Neuron (in vitro differentiated cells): ENCODE data around the gene CISTR.

ENCODE experiments used
- H2AFZ ChIP-seq: one replicate; pipeline ENCODE4 v1.6.1; 2013; ENCODE audit warnings: low read depth, mild to moderate bottlenecking, inconsistent platforms, low read length, moderate library complexity
- H3K27me3 ChIP-seq: one replicate; pipeline ENCODE4 v1.6.1; 2013; ENCODE audit warnings: low read length; ENCODE audit not compliant: insufficient read depth
- H3K36me3 ChIP-seq: one replicate; pipeline ENCODE4 v1.6.1; 2013; ENCODE audit warnings: low read length; ENCODE audit not compliant: insufficient read depth
- H3K4me1 ChIP-seq: one replicate; pipeline ENCODE4 v1.6.1; 2013; ENCODE audit warnings: low read length; ENCODE audit not compliant: insufficient read depth
- H3K4me3 ChIP-seq: 2 replicates; pipeline ENCODE4 v1.5.1; 2013; ENCODE audit warnings: mild to moderate bottlenecking, low read length, moderate library complexity
- H3K9me3 ChIP-seq: one replicate; pipeline ENCODE4 v1.6.1; 2013; ENCODE audit warnings: low read length

CISTR gene

DNA sequence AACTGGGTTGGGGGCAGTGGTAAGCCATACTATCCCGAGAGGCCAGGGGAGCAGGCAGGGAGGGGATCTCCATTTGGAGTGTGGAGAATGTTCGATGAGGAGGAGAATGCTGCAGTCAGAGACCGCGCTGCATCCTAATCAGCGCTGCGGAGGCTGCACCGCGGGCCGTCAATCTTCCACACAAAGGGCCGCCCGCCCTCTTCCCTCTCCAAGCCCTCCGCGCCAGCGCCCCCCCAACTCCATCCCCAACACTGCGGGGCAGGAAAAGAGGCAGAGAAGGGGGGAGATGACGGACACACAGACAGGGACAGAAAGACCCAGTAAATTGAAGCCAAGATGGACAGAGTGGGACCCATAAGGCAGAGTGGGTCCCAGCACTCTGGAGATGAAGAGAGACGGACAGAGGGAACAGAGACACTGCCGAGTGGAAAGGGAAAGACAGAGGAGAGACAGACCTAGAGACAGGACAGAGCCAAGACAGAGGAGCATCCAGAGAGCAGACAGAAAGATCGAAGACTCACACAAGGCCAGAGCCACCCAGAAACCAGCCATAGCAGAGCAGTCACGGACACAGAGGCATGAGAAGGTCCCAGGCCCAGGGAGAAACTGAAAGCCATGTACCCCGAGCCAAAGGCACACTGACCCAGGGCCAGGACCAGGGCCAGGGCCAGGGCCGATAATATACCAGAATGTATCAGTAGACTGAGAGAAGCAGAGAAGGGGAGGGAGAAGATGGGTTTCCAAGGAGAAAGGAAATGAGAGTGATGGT, 3.5 kb downstream of the CISTR start:
- no peaks in the 10 kb centered on the region for H3K9me3 ChIP-seq
- H3K27me3 ChIP-seq, result peaks cover 48% of the 10 kb centered on the region
- H2AFZ ChIP-seq, result peak overlapping the region; percentile 2
- H3K4me1 ChIP-seq, result peaks cover 38% of the 10 kb centered on the region
- H3K4me3 ChIP-seq, result peak overlapping the region; percentile 2
- no peaks in the 10 kb centered on the region for H3K36me3 ChIP-seq

DNA sequence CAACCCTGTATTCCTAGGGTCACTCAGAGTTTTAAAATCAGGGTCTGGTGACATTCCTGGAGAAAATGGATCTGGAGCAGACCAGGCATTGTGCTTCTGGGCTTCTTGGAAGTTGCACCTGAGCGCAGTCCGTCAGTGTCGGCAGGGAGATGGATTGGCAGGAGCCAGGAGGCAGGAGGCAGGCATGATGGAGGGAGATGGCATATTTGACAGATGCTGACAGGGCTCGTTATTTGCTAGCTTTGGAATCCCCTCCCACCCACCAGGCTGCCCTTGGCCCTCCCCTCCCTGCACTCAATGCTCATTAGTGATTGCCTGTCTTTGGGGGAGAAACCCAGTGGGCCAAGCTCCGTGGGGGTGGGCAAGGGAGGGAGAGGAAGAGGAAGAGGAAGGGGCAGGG, 4.7 kb downstream of the CISTR start:
- peaks cover 44% of the 10 kb centered on the region for H3K27me3 ChIP-seq
- H3K9me3 ChIP-seq, result no peaks in the 10 kb centered on the region
- no peaks in the 10 kb centered on the region for H3K36me3 ChIP-seq
- peaks cover 38% of the 10 kb centered on the region for H3K4me1 ChIP-seq
- no peak overlapping the region for H3K4me3 ChIP-seq
- no peak overlapping the region for H2AFZ ChIP-seq

DNA sequence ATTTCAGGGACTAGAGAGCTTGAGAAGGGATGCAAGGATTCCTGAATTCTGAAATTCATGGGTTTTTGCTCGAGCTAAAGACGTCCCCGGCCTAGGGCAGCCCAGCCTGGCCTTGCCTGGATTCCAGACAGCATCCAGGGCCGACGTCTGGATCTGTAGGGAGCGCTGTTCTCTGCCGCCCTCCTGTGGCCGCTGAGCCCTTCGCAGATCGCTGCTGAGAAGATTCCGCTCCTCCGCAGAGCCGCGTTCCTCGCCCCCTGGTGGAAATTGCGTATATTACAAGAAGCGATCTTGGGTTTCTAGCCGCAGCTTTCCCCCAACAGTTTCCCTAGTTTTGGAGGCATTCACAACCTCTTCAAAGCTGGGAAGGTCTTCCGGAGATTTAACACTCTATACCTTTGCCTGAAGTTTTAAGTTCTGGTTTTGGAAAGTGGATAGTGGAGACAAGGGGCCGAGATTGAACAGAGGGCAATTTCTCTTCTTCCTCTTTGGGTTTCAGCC, 5.1 kb downstream of the CISTR start:
- peaks cover 40% of the 10 kb centered on the region for H3K27me3 ChIP-seq
- H3K9me3 ChIP-seq, result no peaks in the 10 kb centered on the region
- no peaks in the 10 kb centered on the region for H3K36me3 ChIP-seq
- H3K4me3 ChIP-seq, result no peak overlapping the region
- H2AFZ ChIP-seq, result peak overlapping the region; percentile 31
- H3K4me1 ChIP-seq, result peaks cover 36% of the 10 kb centered on the region

GRCh38 chr12:53744751-53745150, 7.0 kb downstream of the CISTR start:
- Histone ChIP-seq H3K4me3 (no peak overlapping the region), H3K27me3 (peaks cover 39% of the 10 kb centered on the region), H3K36me3 (no peaks in the 10 kb centered on the region), H3K4me1 (peaks cover 29% of the 10 kb centered on the region), H3K9me3 (no peaks in the 10 kb centered on the region), H2AFZ (no peak overlapping the region)

- peaks cover 39% of the 10 kb centered on the region for H3K27me3 ChIP-seq
- H3K9me3 ChIP-seq, result no peaks in the 10 kb centered on the region
- H3K4me1 ChIP-seq, result peaks cover 35% of the 10 kb centered on the region
- no peak overlapping the region for H2AFZ ChIP-seq
- H3K36me3 ChIP-seq, result no peaks in the 10 kb centered on the region
- no peak overlapping the region for H3K4me3 ChIP-seq
Observed at GRCh38 chr12:53744130-53744441, 7.7 kb downstream of the CISTR start.

GRCh38 chr12:53743266-53744129, 8.3 kb downstream of the CISTR start:
- Histone ChIP-seq H3K4me3 (no peak overlapping the region), H3K4me1 (peaks cover 36% of the 10 kb centered on the region), H3K9me3 (no peaks in the 10 kb centered on the region), H3K36me3 (no peaks in the 10 kb centered on the region), H3K27me3 (peaks cover 41% of the 10 kb centered on the region), H2AFZ (no peak overlapping the region)

GRCh38 chr12:53740130-53740491, 11.7 kb downstream of the CISTR start:
- H3K4me1 ChIP-seq, result peaks cover 21% of the 10 kb centered on the region
- H3K4me3 ChIP-seq, result peak overlapping the region; percentile 21
- no peaks in the 10 kb centered on the region for H3K9me3 ChIP-seq
- peaks cover 67% of the 10 kb centered on the region for H3K27me3 ChIP-seq
- no peak overlapping the region for H2AFZ ChIP-seq
- no peaks in the 10 kb centered on the region for H3K36me3 ChIP-seq

DNA sequence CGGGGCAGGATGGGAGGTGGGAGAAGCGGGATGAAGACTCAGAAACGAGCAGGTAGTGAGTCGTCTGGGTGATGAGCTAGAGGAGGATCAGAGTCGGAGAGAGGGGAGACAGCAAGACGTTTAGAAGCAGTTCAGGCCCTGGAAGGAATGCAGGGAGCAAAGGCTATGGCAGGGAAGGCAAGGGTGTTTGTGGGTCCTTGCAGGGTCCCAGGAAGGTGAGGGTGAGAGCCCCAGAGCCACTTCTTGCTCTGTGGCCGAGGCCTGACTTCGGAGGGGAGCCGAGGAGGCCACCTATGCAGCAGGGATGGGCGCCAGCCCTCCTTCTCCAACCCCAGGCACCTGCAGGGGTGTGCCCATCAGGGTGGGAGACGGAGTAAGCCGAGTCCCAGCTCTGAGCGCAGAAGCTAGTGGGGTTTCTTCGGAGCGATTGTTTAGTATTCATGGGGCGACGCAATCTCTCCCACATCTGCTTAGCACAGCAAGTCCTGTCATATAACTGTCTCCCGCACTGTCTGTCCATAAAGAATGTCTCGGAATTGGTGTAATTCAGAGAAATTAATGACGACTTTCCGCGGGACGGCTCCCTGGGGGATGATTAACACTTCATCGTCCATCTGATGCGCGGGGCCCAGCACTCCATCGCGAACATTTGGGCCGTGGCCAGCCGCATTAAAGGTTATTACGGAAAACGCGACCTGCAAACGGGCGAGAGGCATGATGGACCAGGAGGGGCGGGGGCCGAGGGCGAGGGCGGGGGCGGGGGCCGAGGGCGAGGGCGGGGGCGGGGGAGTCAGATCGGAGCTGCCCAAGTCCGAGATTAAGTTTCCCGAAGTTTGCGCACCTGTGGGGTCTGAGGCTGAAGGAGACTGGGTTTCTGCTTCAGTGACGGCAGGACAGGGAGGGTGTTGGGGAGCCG, 12.3 kb downstream of the CISTR start:
- Histone ChIP-seq H3K36me3 (no peaks in the 10 kb centered on the region), H3K4me1 (peaks cover 21% of the 10 kb centered on the region), H3K27me3 (peaks cover 73% of the 10 kb centered on the region), H3K4me3 (peak overlapping the region; percentile 32), H3K9me3 (no peaks in the 10 kb centered on the region), H2AFZ (no peak overlapping the region)

DNA sequence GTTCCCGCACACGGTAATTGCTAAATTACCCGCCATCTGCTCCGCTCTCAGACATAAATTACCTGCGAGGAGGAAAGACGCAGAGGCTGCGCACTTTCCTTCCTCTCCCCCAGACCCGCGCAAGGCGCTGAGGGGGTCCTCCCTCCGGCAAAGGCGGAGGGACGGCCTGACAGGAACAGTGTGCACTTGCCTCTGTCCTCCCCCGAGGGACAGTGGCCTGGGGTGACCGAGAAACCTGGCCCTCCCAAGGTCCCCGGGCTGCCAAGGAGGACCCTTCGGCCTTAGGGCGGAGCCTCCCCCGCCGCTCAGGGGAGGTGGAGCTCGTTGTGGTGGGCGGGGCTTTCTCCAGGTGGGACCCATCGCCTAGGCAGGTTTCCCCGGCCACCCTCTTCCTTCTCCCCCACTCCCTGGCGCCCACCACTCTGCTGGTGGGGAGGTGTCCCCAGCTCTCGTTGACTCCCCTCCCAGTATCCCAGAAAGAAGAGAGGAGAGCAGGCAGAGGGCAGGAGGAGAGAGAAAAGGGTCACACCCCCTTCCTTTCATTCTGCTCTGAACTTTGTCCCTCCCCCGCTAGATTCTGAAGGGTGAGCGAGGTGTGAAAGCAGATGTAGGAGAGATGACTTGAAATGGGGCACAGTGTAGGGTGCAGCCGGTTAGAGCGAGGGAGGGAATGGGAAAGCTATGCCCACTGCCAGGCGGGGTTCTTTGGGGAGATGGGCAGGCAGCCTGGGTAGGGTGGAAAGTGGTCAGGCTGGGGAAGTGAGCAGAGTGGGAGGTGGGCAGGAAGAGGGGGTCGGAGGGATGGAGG, 13.2 kb downstream of the CISTR start:
- Histone ChIP-seq H3K4me1 (peaks cover 21% of the 10 kb centered on the region), H3K27me3 (peaks cover 78% of the 10 kb centered on the region), H3K4me3 (no peak overlapping the region), H3K9me3 (no peaks in the 10 kb centered on the region), H2AFZ (no peak overlapping the region), H3K36me3 (no peaks in the 10 kb centered on the region)

GRCh38 chr12:53737951-53738405, 13.8 kb downstream of the CISTR start:
- no peaks in the 10 kb centered on the region for H3K9me3 ChIP-seq
- peaks cover 21% of the 10 kb centered on the region for H3K4me1 ChIP-seq
- H3K4me3 ChIP-seq, result no peak overlapping the region
- H3K27me3 ChIP-seq, result peaks cover 80% of the 10 kb centered on the region
- H3K36me3 ChIP-seq, result no peaks in the 10 kb centered on the region
- no peak overlapping the region for H2AFZ ChIP-seq

DNA sequence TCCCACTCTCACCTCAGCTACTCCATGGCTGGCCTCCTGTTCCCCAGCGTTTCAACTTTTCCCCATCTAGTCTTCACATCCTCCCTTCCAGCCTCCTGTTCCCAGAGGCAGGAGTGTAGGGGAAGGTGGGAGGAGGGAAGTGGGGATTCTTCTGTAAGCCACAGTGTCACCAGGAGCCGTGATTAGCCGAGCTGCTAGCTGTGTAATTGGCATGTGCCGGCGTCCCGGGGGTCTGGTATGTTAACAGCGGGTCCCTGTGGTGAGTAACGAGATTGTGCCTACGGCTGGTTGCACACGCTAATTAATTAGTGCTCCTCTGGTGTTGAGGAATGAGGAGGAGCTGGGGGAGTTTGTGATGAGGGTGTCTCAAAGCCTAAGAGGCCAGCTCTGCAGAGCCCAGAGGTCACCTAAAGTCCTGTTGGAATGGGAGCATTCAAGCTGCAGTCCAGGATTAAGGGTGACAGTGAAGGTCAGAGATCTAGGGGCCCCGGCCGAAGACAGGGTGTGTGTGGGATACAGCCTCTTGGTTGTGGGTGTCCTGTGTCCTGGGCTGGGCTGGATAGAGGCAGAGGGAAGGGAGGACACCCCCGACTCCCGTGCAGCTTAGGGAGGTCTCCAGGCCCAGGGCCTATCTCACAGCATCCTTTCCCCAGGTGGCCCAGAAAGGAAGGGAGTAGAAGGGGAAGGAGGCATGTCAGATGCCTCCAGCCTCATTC, 14.5 kb downstream of the CISTR start:
- H2AFZ ChIP-seq, result no peak overlapping the region
- no peaks in the 10 kb centered on the region for H3K36me3 ChIP-seq
- no peaks in the 10 kb centered on the region for H3K9me3 ChIP-seq
- H3K4me1 ChIP-seq, result peaks cover 21% of the 10 kb centered on the region
- H3K4me3 ChIP-seq, result no peak overlapping the region
- H3K27me3 ChIP-seq, result peaks cover 76% of the 10 kb centered on the region

DNA sequence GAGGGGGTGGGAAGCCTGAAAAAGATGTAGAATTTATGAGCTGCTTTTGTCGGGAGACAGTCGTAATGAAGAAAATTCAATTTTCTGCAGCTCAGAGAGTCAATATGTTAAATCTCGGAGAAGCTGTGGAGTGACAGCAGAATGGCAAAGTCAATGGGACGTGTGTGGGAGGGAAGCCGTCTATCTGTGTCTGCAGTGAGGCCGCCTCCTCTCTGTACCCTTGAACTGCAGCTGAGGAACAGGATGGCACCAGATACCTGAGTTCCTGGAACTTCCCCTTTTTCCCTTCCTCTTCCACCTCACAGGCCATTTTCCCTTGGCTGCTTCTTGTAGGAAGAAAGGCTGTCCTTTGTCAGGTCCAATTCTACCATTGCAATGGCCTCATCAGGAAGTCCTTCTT, 15.2 kb downstream of the CISTR start:
- Histone ChIP-seq H3K27me3 (peaks cover 74% of the 10 kb centered on the region), H2AFZ (no peak overlapping the region), H3K36me3 (no peaks in the 10 kb centered on the region), H3K4me1 (peaks cover 21% of the 10 kb centered on the region), H3K4me3 (no peak overlapping the region), H3K9me3 (no peaks in the 10 kb centered on the region)
